Uterus (tissue), 4 donors: ENCODE measurements around the gene HECTD3. TPM values are rescaled to one million over a fixed set of nuclear protein-coding genes. Genes with fewer than 3 reads are reported as not detected.

Experiments used
- DNase-seq, 2 donors: peaks; one replicate each; pipeline ENCODE4 v3.0.0-alpha.2; 2019 to 2020
- H3K27ac ChIP-seq, 2 donors: fragments of 200-600 bp; sonication (generic); 1 replicate in 1 of 2; 2 replicates in 1 of 2; pipeline ENCODE4 v1.5.1; 2016 to 2018
- H3K27me3 ChIP-seq, 2 donors: fragments of 200-600 bp; sonication (generic); one replicate each; pipeline ENCODE4 v1.5.1; 2018 to 2019; ENCODE audit warnings: control low read depth in 1 of 2
- H3K36me3 ChIP-seq, 2 donors: fragments of 200-600 bp; sonication (generic); one replicate each; pipeline ENCODE4 v1.5.1; 2019; ENCODE audit warnings: control low read depth in 1 of 2
- H3K4me1 ChIP-seq, 2 donors: fragments of 200-600 bp; sonication (generic); one replicate each; pipeline ENCODE4 v1.5.1; 2018 to 2019; ENCODE audit warnings: control low read depth in 1 of 2
- H3K4me3 ChIP-seq, 2 donors: fragments of 200-600 bp; sonication (generic); 1 replicate in 1 of 2; 2 replicates in 1 of 2; pipeline ENCODE4 v1.5.1; 2018 to 2019; ENCODE audit warnings: mild to moderate bottlenecking in 1 of 2
- H3K9me3 ChIP-seq, 2 donors: fragments of 200-600 bp; sonication (generic); one replicate each; pipeline ENCODE4 v1.5.1; 2019; ENCODE audit warnings: control low read depth in 1 of 2
- CTCF ChIP-seq, 4 experiments: fragments of 200-600 bp in 2 of 4; fragments of 450-650 bp in 2 of 4; sonication (generic) in 2 of 4; IDR thresholded peaks; one replicate each; pipeline ENCODE4 v1.5.1; 2016 to 2019; ENCODE audit warnings: antibody characterized with exemption in 4 of 4, mild to moderate bottlenecking in 2 of 4, moderate library complexity in 1 of 4
- POLR2A ChIP-seq, 2 donors: fragments of 450-650 bp; IDR thresholded peaks; one replicate each; pipeline ENCODE4 v1.6.1; 2016; ENCODE audit warnings: antibody characterized with exemption in 2 of 2, mild to moderate bottlenecking in 1 of 2, moderate library complexity in 1 of 2
- intact Hi-C: fragments of 100-400 bp; cut with DNase I; formaldehyde crosslinking; loops from one replicate; pipeline ENCODE4 v1.15.1; 2023; ENCODE audit warnings: low total_unique reads
- total RNA-seq, 4 donors: library from RNA; depleted of rRNA in 3 of 4; stranded (reverse); fragments of >200 nt in 3 of 4; gene quantifications; one replicate each; pipeline versions ENCODE4 v1.1.0 to v1.2.4, GENCODE V29; 2014 to 2023
- donor health status: DM: yes; HTN: yes; CAD: no.

HECTD3 gene
- total RNA-seq, 4 donors from 2014 or later: 13.8 to 41.3 (median 15.7) TPM

- Histone ChIP-seq H3K9me3 (no peaks in the 10 kb centered on the region), H3K36me3 (no peaks in the 10 kb centered on the region), H3K4me3 (no peak overlapping the region), H3K27me3 (no peaks in the 10 kb centered on the region), H3K27ac (no peak overlapping the region), H3K4me1 (peaks cover 0 to 11% of the 10 kb centered on the region in 2 donors)
- intact Hi-C loops: no loop called here
- no peak for DNase-seq
- TF ChIP-seq POLR2A (IDR thresholded peaks at IDR 0.05) (no peak), CTCF (IDR thresholded peaks at IDR 0.05) (no peak)
Observed at GRCh38 chr1:45008076-45008475, 3.0 kb downstream of the HECTD3 start.

- TF ChIP-seq POLR2A (IDR thresholded peaks at IDR 0.05) (no peak), CTCF (IDR thresholded peaks at IDR 0.05) (no peak)
- H3K36me3 ChIP-seq: no peaks in the 10 kb centered on the region
Observed at GRCh38 chr1:45007311-45007710, 3.8 kb downstream of the HECTD3 start.

DNA sequence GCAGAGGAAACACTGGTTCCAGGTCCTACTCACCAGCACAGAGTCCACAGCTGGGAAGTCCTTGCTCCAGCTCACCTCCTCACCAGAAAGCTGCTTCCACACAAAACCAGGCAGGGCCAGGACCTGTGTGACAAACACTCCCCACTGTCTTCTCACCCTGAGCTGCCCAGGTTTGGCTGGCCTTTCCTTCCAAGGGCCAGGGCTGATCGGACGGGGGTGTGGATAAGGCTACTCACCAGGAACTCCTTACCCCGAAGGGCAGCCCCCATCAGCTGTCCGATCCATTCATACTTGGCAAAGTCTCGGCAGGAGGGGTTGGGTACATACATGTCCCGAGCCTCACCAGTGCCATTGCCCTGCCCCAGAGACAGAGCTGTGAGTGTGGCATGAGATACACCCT is 5.4 kb downstream of the HECTD3 start:
- no peak for TF ChIP-seq CTCF (IDR thresholded peaks at IDR 0.05)
- TF ChIP-seq POLR2A (IDR thresholded peaks at IDR 0.05): no peak
- intact Hi-C loops: no loop called here

More at GRCh38 chr1:45007311-45007710, 3.8 kb downstream of the HECTD3 start:
- H3K27ac ChIP-seq: no peak overlapping the region
- H3K4me3 ChIP-seq: no peak overlapping the region
- intact Hi-C loops: no loop called here
- peaks cover 0 to 11% of the 10 kb centered on the region in 2 donors for H3K4me1 ChIP-seq
- no peak for DNase-seq
- H3K27me3 ChIP-seq: no peaks in the 10 kb centered on the region
- no peaks in the 10 kb centered on the region for H3K9me3 ChIP-seq

DNA sequence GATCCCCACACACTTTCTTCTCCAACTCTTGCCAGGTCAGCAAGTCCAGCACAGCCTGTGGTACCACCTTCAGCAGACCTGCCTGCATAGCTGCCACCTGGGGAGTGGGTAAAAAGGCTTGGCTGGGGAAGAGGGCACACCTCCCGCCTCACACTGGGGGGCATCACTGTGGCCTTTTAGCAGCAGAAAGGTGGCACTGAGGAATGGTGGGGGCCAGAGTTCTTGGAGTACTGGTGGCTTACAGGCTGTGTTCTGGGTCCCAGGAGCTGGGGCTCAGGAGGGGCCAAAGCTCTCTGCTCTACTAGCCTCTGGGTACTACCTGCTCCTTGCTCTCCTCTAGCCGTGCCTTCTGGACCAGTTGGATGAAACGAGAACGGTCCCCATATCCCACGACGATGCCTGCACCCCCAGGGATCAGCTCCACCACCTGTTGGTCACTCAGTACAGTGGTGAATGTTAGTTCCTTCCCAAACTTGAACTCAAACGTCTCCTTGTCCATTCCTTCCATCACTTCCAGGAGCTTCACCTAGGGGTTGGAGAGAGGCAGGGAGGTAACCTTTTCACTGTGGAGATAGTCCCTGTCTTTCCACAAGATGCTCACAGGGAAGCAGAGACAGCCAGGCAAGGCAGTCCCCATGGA is 6.7 kb downstream of the HECTD3 start:
- Histone ChIP-seq H3K36me3 (no peaks in the 10 kb centered on the region), H3K4me1 (peaks cover 0 to 1% of the 10 kb centered on the region in 2 donors), H3K27me3 (no peaks in the 10 kb centered on the region), H3K4me3 (no peak overlapping the region), H3K9me3 (no peaks in the 10 kb centered on the region), H3K27ac (no peak overlapping the region)
- intact Hi-C loops: no loop called here
- no peak for DNase-seq
- TF ChIP-seq CTCF (IDR thresholded peaks at IDR 0.05) (no peak), POLR2A (IDR thresholded peaks at IDR 0.05) (no peak)

More for the DNA sequence above, 5.4 kb downstream of the HECTD3 start:
- Histone ChIP-seq H3K36me3 (no peaks in the 10 kb centered on the region), H3K27ac (no peak overlapping the region), H3K9me3 (no peaks in the 10 kb centered on the region), H3K4me3 (no peak overlapping the region), H3K27me3 (no peaks in the 10 kb centered on the region), H3K4me1 (peaks cover 0 to 11% of the 10 kb centered on the region in 2 donors)
- DNase-seq: no peak

DNA sequence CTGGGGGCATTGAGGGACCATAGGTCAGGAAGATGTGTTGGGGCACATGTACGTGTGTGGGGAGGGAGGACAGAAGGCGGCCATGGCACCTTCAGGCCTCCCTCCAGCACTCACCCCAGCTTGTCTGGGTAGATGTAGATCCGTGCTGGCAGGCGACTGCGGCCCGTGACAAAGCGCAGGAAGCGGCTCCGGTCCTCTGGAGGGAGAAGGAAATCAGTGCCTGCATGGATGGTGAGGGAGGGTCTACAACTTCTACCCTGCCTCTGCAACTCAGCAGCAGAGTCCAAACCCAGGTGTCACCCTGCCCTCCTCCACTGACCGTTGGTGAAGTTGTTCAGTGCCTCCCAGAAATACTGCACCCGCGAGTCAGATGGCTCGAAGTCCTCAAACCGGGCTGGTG is 7.4 kb downstream of the HECTD3 start:
- Histone ChIP-seq H3K27ac (no peak overlapping the region), H3K4me3 (no peak overlapping the region), H3K4me1 (no peaks in the 10 kb centered on the region), H3K36me3 (no peaks in the 10 kb centered on the region), H3K27me3 (no peaks in the 10 kb centered on the region), H3K9me3 (no peaks in the 10 kb centered on the region)
- intact Hi-C loops: no loop called here
- no peak for DNase-seq
- TF ChIP-seq CTCF (IDR thresholded peaks at IDR 0.05) (no peak), POLR2A (IDR thresholded peaks at IDR 0.05) (no peak)
